Esophagus squamous epithelium (tissue), 4 donors: ENCODE measurements around the gene FOXD3.

Experiments
- POLR2A ChIP-seq, 4 donors: fragments of 450-650 bp; IDR thresholded peaks; one replicate each; pipeline ENCODE4 v1.6.1; 2017; ENCODE audit warnings: antibody characterized with exemption in 4 of 4, mild to moderate bottlenecking in 4 of 4, moderate library complexity in 3 of 4
- TF ChIP-seq, protein P1 (sequence below), 6 experiments: fragments of 450-650 bp in 4 of 6; fragments of 200-600 bp in 2 of 6; sonication (generic) in 2 of 6; IDR thresholded peaks; one replicate each; pipeline ENCODE4 v1.5.1; 2016 to 2019; ENCODE audit warnings: antibody characterized with exemption in 6 of 6, mild to moderate bottlenecking in 4 of 6, moderate library complexity in 4 of 6

- TF ChIP-seq, protein P1, sequence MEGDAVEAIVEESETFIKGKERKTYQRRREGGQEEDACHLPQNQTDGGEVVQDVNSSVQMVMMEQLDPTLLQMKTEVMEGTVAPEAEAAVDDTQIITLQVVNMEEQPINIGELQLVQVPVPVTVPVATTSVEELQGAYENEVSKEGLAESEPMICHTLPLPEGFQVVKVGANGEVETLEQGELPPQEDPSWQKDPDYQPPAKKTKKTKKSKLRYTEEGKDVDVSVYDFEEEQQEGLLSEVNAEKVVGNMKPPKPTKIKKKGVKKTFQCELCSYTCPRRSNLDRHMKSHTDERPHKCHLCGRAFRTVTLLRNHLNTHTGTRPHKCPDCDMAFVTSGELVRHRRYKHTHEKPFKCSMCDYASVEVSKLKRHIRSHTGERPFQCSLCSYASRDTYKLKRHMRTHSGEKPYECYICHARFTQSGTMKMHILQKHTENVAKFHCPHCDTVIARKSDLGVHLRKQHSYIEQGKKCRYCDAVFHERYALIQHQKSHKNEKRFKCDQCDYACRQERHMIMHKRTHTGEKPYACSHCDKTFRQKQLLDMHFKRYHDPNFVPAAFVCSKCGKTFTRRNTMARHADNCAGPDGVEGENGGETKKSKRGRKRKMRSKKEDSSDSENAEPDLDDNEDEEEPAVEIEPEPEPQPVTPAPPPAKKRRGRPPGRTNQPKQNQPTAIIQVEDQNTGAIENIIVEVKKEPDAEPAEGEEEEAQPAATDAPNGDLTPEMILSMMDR (IDR thresholded peaks at IDR 0.05): no peak
- no peak for TF ChIP-seq POLR2A (IDR thresholded peaks at IDR 0.05)
These were observed 44.9 kb upstream of the FOXD3 start for GRCh38 chr1:63277195-63278192.
